ENCODE results near the gene HOXA7. TPM values are rescaled to one million over a fixed set of nuclear protein-coding genes. Genes with fewer than 3 reads are reported as not detected.

Gene HOXA7
- polyA plus RNA-seq, result 1.0 TPM

DNA sequence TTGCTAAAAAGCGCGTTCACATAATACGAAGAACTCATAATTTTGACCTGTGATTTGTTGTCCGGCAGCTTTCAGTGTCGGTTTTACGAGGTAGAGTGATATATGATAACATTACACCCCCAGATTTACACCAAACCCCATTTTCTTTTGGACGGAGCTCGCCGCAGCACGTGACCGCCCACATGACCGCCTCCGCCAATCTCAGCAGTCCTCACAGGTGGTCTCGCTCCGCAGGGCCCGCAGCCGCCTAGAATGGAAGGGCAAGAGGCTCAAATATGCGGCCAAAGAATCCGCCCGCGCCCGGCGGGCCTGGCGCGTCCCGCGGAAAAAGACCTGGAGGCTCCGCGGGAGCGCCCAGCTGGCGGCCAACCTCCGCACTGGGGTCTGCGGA, at the start of gene HOXA7:
Gene HOXA7 (minus strand): TSS at position 168 of the 391 bp plus-strand sequence. CDS start 130 bp downstream, at position 38.
- peak within 1 kb of the TSS; percentile 54 to 93 (median 89) for H3K4me3 Mint-ChIP-seq

GRCh38 chr7:27205325-27206280, 49.1 kb upstream of the HOXA7 start:
- Mint-ChIP-seq H3K27ac (peak overlapping the region in 2 of 3 donors; percentile 91 to 95), H3K9me3 (peaks cover 0 to 3% (median 1%) of the 10 kb centered on the region in 3 donors), H3K27me3 (peaks cover 85% of the 10 kb centered on the region), H3K4me3 (peak overlapping the region in 1 of 4 donors; percentile 72), H3K36me3 (no peaks in the 10 kb centered on the region), H3K4me1 (peaks cover 7 to 34% (median 19%) of the 10 kb centered on the region in 3 donors)

More for the DNA sequence above, at the start of gene HOXA7:
- Mint-ChIP-seq H3K27ac (peak within 1 kb of the TSS; percentile 96 to 98 (median 97)), H3K9me3 (peaks cover 0 to 17% (median 1%) of the 10 kb centered on the region in 3 donors), H3K27me3 (peaks cover 68% of the 10 kb centered on the region), H3K36me3 (no peaks in the 10 kb centered on the region), H3K4me1 (peaks cover 11 to 48% (median 16%) of the 10 kb centered on the region in 3 donors)

DNA sequence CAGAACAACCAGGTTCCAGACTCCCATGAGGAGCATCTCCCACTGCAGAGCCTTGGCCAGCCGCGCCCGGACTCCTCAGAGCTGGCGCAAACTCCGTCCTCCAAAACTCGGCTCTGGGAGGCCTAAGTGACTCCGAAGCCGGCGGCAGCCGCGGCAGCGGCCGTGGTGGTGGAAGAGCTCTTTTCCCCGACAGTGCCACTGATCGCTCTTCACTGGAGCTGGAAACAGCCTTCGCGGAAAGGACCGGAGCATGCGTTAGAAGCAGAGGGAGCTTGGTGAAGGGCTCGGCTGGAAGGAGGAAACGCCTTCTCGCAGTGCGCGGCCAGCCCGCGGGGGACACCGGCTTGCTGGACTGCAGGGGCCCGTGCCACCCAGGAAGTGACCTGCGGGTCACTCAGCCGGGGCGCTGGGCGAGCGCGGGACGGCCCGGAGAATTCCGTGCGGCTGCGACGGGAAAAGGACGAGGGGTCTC, 48.4 kb upstream of the HOXA7 start:
- Mint-ChIP-seq H3K9me3 (peaks cover 0 to 3% (median 1%) of the 10 kb centered on the region in 3 donors), H3K4me3 (peak overlapping the region in 1 of 4 donors; percentile 56), H3K36me3 (no peaks in the 10 kb centered on the region), H3K27ac (peak overlapping the region; percentile 10 to 95 (median 91)), H3K27me3 (peaks cover 82% of the 10 kb centered on the region), H3K4me1 (peaks cover 4 to 32% (median 17%) of the 10 kb centered on the region in 3 donors)

DNA sequence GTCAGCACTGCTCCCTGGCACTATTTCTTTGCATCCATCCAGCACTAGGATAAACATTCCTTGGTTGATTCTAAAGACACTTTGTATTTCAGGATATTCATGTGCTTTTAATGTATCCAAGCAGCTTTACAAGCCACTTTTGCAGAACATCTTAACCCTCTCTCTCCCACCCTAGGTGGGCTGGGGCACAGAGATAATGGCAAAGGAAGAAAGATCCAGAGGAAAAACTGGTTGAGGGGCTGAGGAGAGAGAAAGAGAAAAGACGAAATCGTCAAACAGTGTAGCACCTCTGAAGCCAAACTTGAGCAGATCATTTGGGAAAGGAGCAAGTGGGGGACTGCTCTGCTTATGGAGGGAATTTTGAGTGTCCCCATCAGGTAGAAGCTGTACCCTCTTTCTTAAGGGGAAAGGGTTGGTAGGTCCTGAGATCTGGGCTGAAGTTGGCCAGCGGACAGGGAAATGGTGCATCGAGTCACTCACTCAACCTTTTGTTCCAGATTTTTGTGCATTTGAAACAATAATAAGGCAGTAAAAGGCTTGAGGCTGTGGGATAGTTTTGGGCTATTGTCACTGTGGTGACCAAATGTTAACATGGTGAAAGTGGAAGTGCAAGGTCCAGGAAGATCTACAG, 47.6 kb upstream of the HOXA7 start:
- Mint-ChIP-seq H3K9me3 (peaks cover 0 to 3% (median 1%) of the 10 kb centered on the region in 3 donors), H3K4me1 (peaks cover 4 to 32% (median 17%) of the 10 kb centered on the region in 3 donors), H3K27ac (peak overlapping the region; percentile 1 to 95 (median 71)), H3K36me3 (no peaks in the 10 kb centered on the region), H3K4me3 (peak overlapping the region in 2 of 4 donors; percentile 56 to 57), H3K27me3 (peaks cover 78% of the 10 kb centered on the region)

GRCh38 chr7:27203365-27203953, 47.0 kb upstream of the HOXA7 start:
- Mint-ChIP-seq H3K27ac (peak overlapping the region; percentile 61 to 97 (median 95)), H3K27me3 (peaks cover 81% of the 10 kb centered on the region), H3K4me3 (peak overlapping the region in 2 of 4 donors; percentile 65 to 75), H3K36me3 (no peaks in the 10 kb centered on the region), H3K4me1 (peaks cover 4 to 32% (median 17%) of the 10 kb centered on the region in 3 donors), H3K9me3 (peaks cover 0 to 3% (median 1%) of the 10 kb centered on the region in 3 donors)

DNA sequence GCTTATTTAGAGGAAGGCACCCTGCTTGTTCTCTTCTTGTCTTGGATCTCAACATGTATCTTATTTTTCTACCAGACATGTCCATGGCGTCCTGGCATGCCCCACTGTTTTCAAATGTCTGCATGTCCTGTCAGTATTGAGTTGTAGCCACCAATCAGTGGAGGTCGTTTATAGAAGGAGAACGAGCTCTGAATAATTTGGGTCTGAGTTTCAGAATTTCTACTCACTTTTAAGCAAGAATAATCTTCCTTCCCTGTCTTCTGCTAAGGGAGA, 46.3 kb upstream of the HOXA7 start:
- Mint-ChIP-seq H3K36me3 (no peaks in the 10 kb centered on the region), H3K27ac (peak overlapping the region; percentile 61 to 97 (median 95)), H3K4me3 (peak overlapping the region in 3 of 4 donors; percentile 65 to 75 (median 70)), H3K27me3 (peaks cover 85% of the 10 kb centered on the region), H3K9me3 (peaks cover 0 to 5% (median 3%) of the 10 kb centered on the region in 3 donors), H3K4me1 (peaks cover 8 to 36% (median 19%) of the 10 kb centered on the region in 3 donors)

DNA sequence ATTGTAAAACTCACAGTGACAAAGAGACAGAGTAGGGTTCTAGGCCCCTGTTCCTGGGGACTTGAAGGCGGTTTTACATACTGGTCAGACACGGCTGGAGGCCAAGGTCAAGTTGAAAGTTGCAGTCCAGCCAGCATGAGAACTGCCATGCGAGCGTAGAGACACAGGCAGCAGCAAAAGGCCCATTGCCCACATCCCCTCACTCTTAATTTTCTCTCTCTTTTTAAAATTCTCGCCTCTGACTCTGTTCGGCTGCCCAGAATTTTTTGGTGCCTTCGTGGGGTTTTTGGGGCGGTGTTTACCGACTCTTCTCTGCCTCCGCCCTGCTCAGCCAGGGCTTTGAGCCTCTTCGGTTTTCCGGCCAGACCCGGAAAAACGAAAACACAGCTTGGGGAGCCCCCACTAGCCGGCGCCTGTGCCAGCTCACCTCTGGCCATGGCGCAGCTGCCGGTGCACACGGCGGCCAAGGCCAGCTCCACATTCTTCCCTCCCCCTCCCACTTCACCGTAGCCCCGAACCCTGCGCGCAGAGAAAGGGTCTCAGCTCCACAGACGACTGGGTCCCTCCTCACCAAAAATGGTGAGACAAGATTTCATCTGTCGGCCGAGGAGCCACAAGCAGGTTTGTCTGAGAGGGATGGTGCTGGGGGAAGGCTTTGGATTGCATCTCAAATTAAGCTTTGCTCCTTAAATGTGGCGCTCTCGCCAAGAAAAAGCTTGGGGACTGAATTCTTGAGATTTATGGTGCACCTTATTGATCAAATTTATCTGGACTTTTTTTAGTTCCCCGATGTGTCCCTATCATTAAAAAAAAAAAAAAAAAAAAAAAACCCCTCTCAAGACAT, 45.8 kb upstream of the HOXA7 start:
- Mint-ChIP-seq H3K27ac (peak overlapping the region; percentile 59 to 97 (median 95)), H3K27me3 (peaks cover 85% of the 10 kb centered on the region), H3K4me3 (peak overlapping the region; percentile 16 to 84 (median 74))

DNA sequence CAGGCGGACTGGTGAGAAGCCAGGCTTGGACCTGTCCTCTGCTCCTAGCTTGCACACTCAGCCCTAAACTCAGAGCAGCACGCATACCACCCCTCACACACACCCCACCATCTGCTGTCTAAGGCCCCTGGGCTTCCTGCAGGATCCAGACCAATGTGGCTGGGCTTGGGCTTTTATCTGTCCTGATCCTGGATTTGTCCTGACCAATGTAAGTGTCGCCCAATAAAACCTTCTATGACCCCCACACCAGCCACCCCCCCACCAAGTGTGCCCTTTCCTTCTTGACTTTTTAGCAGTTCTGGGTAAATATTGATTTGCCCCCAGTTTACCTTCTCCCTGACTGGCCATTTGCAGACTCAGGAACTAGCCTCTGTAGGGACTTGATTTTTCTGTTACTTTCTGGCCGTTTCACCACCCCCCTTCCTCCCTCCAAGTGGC, 45.1 kb upstream of the HOXA7 start:
- Mint-ChIP-seq H3K4me3 (peak overlapping the region; percentile 74 to 93 (median 84)), H3K4me1 (peaks cover 8 to 36% (median 19%) of the 10 kb centered on the region in 3 donors), H3K9me3 (peaks cover 0 to 5% (median 3%) of the 10 kb centered on the region in 3 donors), H3K27ac (peak overlapping the region; percentile 86 to 95 (median 90)), H3K36me3 (no peaks in the 10 kb centered on the region), H3K27me3 (peaks cover 82% of the 10 kb centered on the region)

More for the DNA sequence above, 45.8 kb upstream of the HOXA7 start:
- Mint-ChIP-seq H3K4me1 (peaks cover 8 to 36% (median 19%) of the 10 kb centered on the region in 3 donors), H3K36me3 (no peaks in the 10 kb centered on the region), H3K9me3 (peaks cover 0 to 5% (median 3%) of the 10 kb centered on the region in 3 donors)

DNA sequence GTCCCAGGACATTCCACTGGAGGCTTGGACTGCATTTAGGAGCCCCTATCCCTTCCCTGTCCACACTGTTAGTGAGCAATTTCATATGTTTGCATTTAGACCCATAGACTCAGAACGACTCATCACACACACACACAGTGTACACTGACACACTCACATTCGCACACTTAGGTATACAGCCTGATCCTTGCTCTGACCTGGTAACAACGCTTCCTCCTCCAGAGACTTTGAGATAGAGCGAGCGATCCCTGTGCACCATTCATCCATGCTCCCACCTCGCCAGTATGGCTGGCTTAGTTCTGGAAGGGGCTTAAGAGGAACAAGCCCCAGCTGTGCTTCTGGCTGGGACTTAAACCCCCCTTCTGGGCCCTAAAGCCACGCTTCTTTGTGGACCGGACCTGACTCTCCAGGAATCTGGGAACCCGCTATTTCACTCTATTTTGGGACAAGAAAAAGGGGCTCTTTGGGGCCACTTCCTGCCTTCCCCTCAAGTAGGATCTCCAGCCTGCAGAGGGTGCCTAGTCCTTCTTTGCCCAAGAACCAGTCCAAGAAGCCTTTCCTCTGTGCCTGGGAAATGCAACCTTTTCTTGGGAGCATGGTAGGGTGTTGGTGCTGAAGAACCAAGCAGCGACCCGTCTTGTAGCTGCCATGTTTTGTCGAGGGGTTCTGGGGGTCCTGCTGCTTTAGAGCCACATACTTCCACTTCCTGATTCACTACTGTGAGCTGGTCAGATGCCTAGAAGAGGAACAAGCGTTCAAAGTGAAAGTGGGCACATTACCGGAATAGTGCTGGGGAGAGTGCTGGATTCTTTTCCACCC, 44.5 kb upstream of the HOXA7 start:
- Mint-ChIP-seq H3K36me3 (no peaks in the 10 kb centered on the region), H3K4me3 (peak overlapping the region; percentile 74 to 93 (median 84)), H3K9me3 (peaks cover 0 to 5% (median 2%) of the 10 kb centered on the region in 3 donors), H3K27ac (peak overlapping the region; percentile 86 to 95 (median 90)), H3K27me3 (peaks cover 82% of the 10 kb centered on the region), H3K4me1 (peaks cover 12 to 39% (median 20%) of the 10 kb centered on the region in 3 donors)

DNA sequence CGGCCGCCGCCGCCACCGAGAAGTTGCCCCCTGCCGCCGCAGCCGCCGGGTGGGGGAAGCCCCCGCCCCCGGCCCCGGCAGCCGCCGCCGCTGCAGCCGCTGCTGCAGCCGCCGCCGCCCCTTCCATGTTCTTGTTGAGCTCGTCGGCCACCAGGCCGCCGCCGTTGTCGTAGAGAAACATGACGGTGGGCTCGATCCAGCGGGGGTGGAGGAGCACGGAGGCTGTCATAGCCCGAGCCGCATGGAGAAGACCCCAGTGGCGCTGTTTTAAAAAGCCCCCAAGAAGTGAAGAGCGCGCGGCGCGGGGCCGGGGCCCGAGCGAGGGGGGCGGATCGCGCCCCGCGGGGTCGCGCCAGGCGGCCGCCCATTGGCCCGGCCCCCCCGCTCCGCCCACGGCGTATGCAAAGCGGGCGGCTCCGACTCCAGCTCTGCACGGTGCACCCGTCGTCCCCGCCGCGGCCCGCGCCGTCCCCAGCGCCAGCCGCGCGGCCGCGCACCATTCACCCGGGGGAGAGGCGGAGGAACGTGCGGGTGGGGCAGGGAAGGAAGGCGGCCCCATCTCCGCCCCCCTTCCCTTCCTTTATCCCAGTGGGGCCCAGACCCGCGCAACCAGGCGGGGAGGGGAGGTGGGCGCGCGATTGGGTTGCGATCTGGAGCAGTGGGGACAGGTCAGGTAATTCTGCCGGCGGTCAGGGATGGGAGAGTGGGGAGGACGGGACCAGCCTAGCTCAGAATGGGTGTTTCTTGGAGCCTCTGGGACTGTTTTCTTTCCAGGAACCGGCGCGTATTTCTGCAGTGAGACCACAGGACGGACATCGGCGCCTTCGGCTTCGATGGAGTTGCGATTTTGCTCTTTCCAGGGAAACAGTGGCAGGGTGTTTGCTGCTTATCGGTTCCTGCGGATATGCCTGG, 43.6 kb upstream of the HOXA7 start, which contains the start of gene HOXA13:
Gene HOXA13 (minus strand): TSS at position 243 of the 912 bp plus-strand sequence. CDS start 14 bp downstream, at position 229.
- no peaks in the 10 kb centered on the region for H3K36me3 Mint-ChIP-seq
- H3K4me1 Mint-ChIP-seq, result peaks cover 12 to 36% (median 18%) of the 10 kb centered on the region in 3 donors
- peaks cover 79% of the 10 kb centered on the region for H3K27me3 Mint-ChIP-seq
- H3K4me3 Mint-ChIP-seq, result peak within 1 kb of the TSS; percentile 84 to 89 (median 86)
- H3K27ac Mint-ChIP-seq, result peak within 1 kb of the TSS; percentile 86 to 95 (median 91)
- H3K9me3 Mint-ChIP-seq, result peaks cover 0 to 5% (median 0%) of the 10 kb centered on the region in 3 donors

GRCh38 chr7:27198871-27199801, 42.7 kb upstream of the HOXA7 start:
- peaks cover 80% of the 10 kb centered on the region for H3K27me3 Mint-ChIP-seq
- peaks cover 0 to 5% (median 0%) of the 10 kb centered on the region in 3 donors for H3K9me3 Mint-ChIP-seq
- no peaks in the 10 kb centered on the region for H3K36me3 Mint-ChIP-seq
- peak overlapping the region in 2 of 4 donors; percentile 5 to 52 for H3K4me3 Mint-ChIP-seq
- H3K27ac Mint-ChIP-seq, result peak overlapping the region in 2 of 3 donors; percentile 91 to 95
- H3K4me1 Mint-ChIP-seq, result peaks cover 12 to 34% (median 18%) of the 10 kb centered on the region in 3 donors

All from IgD-negative memory B cell (primary cell).